ENCODE data around the gene KLHL7.

Gene KLHL7

DNA sequence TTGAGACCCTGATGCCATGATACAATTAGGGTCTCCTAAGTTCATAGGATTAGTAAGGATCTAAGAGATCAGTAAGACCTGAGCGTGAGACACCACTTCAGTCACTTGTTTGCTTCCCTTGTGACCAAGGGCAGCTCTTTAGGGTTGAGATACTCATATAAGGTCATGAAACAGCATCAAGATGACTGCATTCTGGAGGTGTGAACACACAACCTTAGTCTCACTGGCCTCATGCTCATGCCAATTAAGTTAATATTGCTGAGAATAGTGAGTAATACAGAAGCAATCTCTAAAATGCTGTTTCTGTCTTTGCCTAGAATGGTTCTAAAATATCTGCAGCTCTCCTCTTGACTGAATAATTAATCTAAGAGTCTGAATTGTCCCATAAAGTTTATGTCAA, 39.6 kb upstream of the KLHL7 start:
- H3K4me2 ChIP-seq (ENCODE audit: insufficient read depth, low read length), result no peak overlapping the region
- no peaks in the 10 kb centered on the region for H3K4me1 ChIP-seq (ENCODE audit: insufficient read depth, low read length)
- H3K27ac ChIP-seq (ENCODE audit: low read length), result no peak overlapping the region
- TF ChIP-seq, protein P1, sequence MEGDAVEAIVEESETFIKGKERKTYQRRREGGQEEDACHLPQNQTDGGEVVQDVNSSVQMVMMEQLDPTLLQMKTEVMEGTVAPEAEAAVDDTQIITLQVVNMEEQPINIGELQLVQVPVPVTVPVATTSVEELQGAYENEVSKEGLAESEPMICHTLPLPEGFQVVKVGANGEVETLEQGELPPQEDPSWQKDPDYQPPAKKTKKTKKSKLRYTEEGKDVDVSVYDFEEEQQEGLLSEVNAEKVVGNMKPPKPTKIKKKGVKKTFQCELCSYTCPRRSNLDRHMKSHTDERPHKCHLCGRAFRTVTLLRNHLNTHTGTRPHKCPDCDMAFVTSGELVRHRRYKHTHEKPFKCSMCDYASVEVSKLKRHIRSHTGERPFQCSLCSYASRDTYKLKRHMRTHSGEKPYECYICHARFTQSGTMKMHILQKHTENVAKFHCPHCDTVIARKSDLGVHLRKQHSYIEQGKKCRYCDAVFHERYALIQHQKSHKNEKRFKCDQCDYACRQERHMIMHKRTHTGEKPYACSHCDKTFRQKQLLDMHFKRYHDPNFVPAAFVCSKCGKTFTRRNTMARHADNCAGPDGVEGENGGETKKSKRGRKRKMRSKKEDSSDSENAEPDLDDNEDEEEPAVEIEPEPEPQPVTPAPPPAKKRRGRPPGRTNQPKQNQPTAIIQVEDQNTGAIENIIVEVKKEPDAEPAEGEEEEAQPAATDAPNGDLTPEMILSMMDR (IDR thresholded peaks at IDR 0.05; ENCODE audit: borderline replicate concordance, extremely low read depth, low read length, poor library complexity, severe bottlenecking), result no peak
- TF ChIP-seq EZH2 (IDR thresholded peaks at IDR 0.05; ENCODE audit: borderline replicate concordance, low read depth, low read length, severe bottlenecking), result no peak
- no peak overlapping the region for H2AFZ ChIP-seq (ENCODE audit: low read depth, low read length)
- H3K9ac ChIP-seq (ENCODE audit: low read depth, low read length), result no peak overlapping the region
- no peak for ATAC-seq (ENCODE audit: insufficient read depth, low read depth)
- H3K79me2 ChIP-seq (ENCODE audit: insufficient read depth, low read length), result no peaks in the 10 kb centered on the region
- no peaks in the 10 kb centered on the region for H3K36me3 ChIP-seq (ENCODE audit: insufficient read depth, low read length)
- DNase-seq, result no peak
- H3K4me3 ChIP-seq (ENCODE audit: low read depth in 1 of 2, low read length in 2 of 2), result no peak overlapping the region
- H4K20me1 ChIP-seq (ENCODE audit: insufficient read depth, low read length), result no peaks in the 10 kb centered on the region
- H3K9me3 ChIP-seq (ENCODE audit: insufficient read depth, low read length, severe bottlenecking), result no peaks in the 10 kb centered on the region
- peaks cover 13% of the 10 kb centered on the region for H3K27me3 ChIP-seq (ENCODE audit: insufficient read depth, low read length, poor library complexity)

DNA sequence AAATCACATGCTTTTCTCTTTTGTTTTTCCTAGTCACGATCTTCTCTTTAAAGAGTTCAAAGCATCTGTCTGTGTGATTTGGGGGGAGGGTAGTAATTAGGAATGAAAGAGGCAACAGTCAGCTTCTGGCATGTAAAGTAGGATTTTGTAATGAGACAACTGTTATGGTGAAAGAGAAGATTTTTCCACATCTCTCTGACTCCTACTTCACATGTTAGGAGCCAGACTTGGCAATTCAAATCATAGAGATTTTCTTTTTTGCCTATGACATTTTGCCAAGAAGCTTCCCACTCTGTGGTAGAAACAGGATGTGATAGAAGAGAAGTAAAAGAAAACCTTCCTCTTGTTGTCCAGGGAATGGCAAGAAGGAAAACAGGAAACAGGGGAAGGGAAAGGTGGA, 38.3 kb upstream of the KLHL7 start:
- H2AFZ ChIP-seq (ENCODE audit: low read depth, low read length), result no peak overlapping the region
- no peaks in the 10 kb centered on the region for H3K4me1 ChIP-seq (ENCODE audit: insufficient read depth, low read length)
- H3K27ac ChIP-seq (ENCODE audit: low read length), result no peak overlapping the region
- H3K9ac ChIP-seq (ENCODE audit: low read depth, low read length), result no peak overlapping the region
- no peaks in the 10 kb centered on the region for H3K9me3 ChIP-seq (ENCODE audit: insufficient read depth, low read length, severe bottlenecking)
- TF ChIP-seq, protein P1 (IDR thresholded peaks at IDR 0.05; ENCODE audit: borderline replicate concordance, extremely low read depth, low read length, poor library complexity, severe bottlenecking), result no peak
- TF ChIP-seq EZH2 (IDR thresholded peaks at IDR 0.05; ENCODE audit: borderline replicate concordance, low read depth, low read length, severe bottlenecking), result no peak
- H4K20me1 ChIP-seq (ENCODE audit: insufficient read depth, low read length), result no peaks in the 10 kb centered on the region
- peaks cover 20% of the 10 kb centered on the region for H3K27me3 ChIP-seq (ENCODE audit: insufficient read depth, low read length, poor library complexity)
- H3K4me3 ChIP-seq (ENCODE audit: low read depth in 1 of 2, low read length in 2 of 2), result no peak overlapping the region
- no peaks in the 10 kb centered on the region for H3K79me2 ChIP-seq (ENCODE audit: insufficient read depth, low read length)
- H3K36me3 ChIP-seq (ENCODE audit: insufficient read depth, low read length), result no peaks in the 10 kb centered on the region
- H3K4me2 ChIP-seq (ENCODE audit: insufficient read depth, low read length), result no peak overlapping the region
- no peak for DNase-seq
- ATAC-seq (ENCODE audit: insufficient read depth, low read depth), result no peak

DNA sequence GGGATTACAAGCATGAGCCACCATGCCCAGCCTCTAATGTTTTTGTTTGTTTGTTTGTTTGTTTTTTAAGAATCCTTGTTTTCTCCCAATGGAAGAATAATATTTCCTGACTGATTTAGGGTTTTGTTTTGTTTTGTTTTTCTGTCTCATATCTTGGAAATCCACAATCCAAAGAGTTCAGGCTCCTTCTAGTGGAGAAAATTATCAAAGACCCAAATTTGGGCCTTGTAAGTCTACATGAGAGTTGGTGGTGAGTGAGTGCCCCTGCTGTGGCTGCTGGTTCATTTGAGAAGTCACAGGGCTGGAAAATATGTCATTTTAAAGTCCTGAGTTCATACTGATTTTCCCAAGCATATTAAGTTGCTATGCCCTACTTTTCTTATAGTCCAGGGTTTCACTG, 33.5 kb upstream of the KLHL7 start:
- H3K4me2 ChIP-seq (ENCODE audit: insufficient read depth, low read length), result no peak overlapping the region
- H3K79me2 ChIP-seq (ENCODE audit: insufficient read depth, low read length), result no peaks in the 10 kb centered on the region
- no peak for ATAC-seq (ENCODE audit: insufficient read depth, low read depth)
- H3K4me1 ChIP-seq (ENCODE audit: insufficient read depth, low read length), result no peaks in the 10 kb centered on the region
- H3K27ac ChIP-seq (ENCODE audit: low read length), result no peak overlapping the region
- DNase-seq, result no peak
- H3K36me3 ChIP-seq (ENCODE audit: insufficient read depth, low read length), result no peaks in the 10 kb centered on the region
- H2AFZ ChIP-seq (ENCODE audit: low read depth, low read length), result no peak overlapping the region
- no peaks in the 10 kb centered on the region for H4K20me1 ChIP-seq (ENCODE audit: insufficient read depth, low read length)
- H3K9me3 ChIP-seq (ENCODE audit: insufficient read depth, low read length, severe bottlenecking), result no peaks in the 10 kb centered on the region
- H3K27me3 ChIP-seq (ENCODE audit: insufficient read depth, low read length, poor library complexity), result peaks cover 30% of the 10 kb centered on the region
- H3K9ac ChIP-seq (ENCODE audit: low read depth, low read length), result no peak overlapping the region
- no peak overlapping the region for H3K4me3 ChIP-seq (ENCODE audit: low read depth in 1 of 2, low read length in 2 of 2)
- TF ChIP-seq EZH2 (IDR thresholded peaks at IDR 0.05; ENCODE audit: borderline replicate concordance, low read depth, low read length, severe bottlenecking), result no peak
- TF ChIP-seq, protein P1 (IDR thresholded peaks at IDR 0.05; ENCODE audit: borderline replicate concordance, extremely low read depth, low read length, poor library complexity, severe bottlenecking), result peak; percentile 25

DNA sequence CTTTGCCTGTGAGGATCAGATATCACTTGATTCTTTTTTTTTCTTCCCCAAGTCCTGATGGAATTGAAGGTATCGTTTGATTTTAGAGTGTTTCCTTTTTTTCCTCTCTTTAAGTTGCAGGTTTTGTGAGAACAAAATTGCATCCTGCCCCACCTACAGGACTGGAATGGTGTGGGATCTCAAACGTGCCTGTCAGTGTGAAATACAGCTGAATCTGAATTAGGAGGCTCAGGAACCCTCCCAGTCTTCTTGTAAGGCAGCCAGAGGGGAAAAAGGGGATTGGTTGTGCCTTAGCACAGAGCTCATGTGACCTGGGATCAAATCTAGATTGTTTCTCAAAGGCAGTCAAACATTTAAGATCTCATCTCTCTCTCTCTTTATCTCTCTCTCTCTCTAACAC, 32.7 kb upstream of the KLHL7 start:
- Histone ChIP-seq H3K36me3 (ENCODE audit: insufficient read depth, low read length) (no peaks in the 10 kb centered on the region), H3K4me2 (ENCODE audit: insufficient read depth, low read length) (no peak overlapping the region), H3K9ac (ENCODE audit: low read depth, low read length) (no peak overlapping the region), H3K79me2 (ENCODE audit: insufficient read depth, low read length) (no peaks in the 10 kb centered on the region), H4K20me1 (ENCODE audit: insufficient read depth, low read length) (no peaks in the 10 kb centered on the region; the same call in 1 of the 2 replicates), H2AFZ (ENCODE audit: low read depth, low read length) (no peak overlapping the region), H3K27ac (ENCODE audit: low read length) (no peak overlapping the region), H3K4me1 (ENCODE audit: insufficient read depth, low read length) (no peaks in the 10 kb centered on the region), H3K9me3 (ENCODE audit: insufficient read depth, low read length, severe bottlenecking) (no peaks in the 10 kb centered on the region), H3K27me3 (ENCODE audit: insufficient read depth, low read length, poor library complexity) (peaks cover 30% of the 10 kb centered on the region), H3K4me3 (ENCODE audit: low read depth in 1 of 2, low read length in 2 of 2) (no peak overlapping the region)
- TF ChIP-seq EZH2 (IDR thresholded peaks at IDR 0.05; ENCODE audit: borderline replicate concordance, low read depth, low read length, severe bottlenecking), result no peak
- TF ChIP-seq, protein P1 (IDR thresholded peaks at IDR 0.05; ENCODE audit: borderline replicate concordance, extremely low read depth, low read length, poor library complexity, severe bottlenecking), result no peak
- ATAC-seq (ENCODE audit: insufficient read depth, low read depth) (no peak), DNase-seq (no peak)

Data from DND-41 (cell line).